Stimulated activated CD8-positive, alpha-beta memory T cell treated with anti-CD3 and anti-CD28 coated beads, Interleukin-2, amount 100 ng/mL, for 48 hours (primary cell): ENCODE data around the gene MLF1.

ENCODE experiments used
- DNase-seq, 2 donors: peaks; one replicate each; pipeline ENCODE4 v3.0.0-alpha.2; 2020; ENCODE audit warnings: low read depth in 2 of 2

MLF1 gene

DNA sequence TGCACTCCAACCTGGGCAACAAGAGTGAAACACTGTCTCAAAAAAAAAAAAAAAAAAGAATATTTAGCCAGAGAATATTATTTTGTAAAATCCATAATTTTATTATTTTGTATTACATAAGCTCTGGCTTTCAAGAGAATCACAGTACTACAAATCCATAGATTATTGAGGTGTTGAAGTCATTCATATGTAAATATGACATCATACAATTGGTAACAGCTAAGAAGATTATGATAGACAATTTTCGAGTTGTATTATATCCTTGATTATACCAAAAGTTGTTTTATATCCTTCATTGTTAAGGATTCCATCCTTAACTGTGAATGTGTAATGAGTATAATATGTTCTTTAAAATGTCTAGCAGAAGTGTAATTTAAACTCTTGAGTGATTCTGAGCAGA, 3.7 kb downstream of the MLF1 start:
- no peak for DNase-seq

DNA sequence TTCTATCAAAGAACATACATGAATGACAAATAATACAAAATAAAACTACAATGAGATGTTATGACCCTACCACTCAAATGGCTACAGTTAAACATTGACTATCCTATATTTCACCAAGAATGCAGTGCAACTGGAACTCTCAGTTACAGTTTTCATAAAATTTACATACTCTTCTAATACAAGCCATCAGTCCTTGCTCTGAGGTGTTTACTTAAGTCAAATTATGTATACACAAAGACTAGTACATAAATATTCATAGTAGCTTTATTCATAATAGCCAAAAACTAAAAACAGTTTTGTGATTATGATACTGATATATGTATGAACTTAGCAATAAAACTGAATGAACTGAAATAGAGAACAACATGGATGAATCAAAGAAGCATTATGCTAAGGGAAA, 19.2 kb downstream of the MLF1 start:
- DNase-seq = no peak

DNA sequence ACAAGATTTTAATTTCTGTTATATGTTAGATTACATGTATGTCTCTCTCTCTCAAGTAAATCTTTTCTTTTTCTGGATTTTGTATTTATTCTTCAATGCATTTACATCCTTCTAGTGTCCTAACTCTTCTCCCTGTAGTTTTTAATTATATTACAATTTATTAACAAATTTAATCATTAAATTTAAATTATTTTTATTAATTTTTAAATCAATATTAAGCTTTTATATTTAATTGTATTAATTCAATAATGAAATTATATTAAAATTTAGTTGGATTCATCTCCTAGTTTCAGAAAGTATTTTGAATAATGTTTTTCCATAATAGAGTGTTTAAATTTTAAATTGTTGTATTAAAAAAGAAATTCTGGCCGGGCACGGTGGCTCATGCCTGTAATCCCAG, 29.8 kb downstream of the MLF1 start:
- no peak for DNase-seq

DNA sequence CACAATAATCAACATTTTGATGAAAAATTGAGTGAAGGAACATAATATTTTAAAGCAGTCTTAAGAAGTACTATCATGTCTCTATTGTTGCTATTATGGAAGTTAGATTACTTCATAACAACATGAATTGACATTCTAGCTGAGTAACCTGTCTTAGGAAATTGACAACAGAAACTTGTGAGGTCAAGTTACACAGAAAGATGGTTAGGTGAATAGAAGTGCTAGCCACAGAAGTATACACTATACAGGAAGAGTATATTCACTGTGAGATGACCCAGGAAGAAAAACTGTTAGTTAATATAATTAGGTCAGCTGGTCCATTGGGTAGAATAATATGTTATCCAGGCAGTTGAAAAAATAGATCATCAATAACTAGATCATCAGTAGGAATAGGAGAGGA, 31.2 kb downstream of the MLF1 start:
- DNase-seq = no peak

DNA sequence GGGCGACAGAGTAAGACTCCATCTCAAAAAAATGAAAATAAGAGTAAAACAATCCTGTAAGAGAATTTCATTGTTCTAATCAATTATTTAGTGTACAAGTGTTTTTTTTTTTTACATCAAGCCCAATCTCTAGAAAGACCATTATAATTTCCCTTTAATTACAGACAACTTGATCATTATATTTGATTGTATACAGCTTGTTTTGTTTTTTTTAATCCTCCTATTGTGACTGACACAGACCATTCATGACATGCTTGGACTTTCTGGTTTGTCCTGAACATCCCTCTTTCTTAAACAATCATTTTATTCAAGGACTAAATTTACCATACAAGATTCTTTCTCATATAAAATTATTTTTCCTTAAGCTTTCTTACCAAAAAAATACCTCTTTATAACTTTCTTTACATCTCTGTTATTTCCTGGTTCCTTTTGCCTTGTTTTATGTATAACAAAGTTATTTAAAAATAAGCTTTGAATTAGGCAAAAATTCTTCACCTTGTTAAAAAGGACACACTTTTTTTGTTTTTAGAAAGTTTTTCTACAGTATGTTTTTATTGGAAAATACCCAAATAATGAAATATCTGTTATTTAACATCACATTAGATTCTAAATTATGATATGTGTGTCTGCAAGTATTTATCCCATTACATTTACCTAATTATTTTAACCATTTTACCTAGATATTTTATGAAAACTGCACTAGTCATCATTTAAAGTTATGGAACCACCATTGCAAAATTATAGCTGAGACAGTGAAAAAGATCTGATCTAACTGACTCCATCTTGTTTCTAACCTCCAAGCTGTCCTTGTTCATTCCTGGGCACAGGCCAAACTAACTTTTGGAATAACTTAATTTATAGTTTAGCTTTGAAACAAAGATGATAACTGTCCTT, 47.2 kb downstream of the MLF1 start:
- no peak for DNase-seq

DNA sequence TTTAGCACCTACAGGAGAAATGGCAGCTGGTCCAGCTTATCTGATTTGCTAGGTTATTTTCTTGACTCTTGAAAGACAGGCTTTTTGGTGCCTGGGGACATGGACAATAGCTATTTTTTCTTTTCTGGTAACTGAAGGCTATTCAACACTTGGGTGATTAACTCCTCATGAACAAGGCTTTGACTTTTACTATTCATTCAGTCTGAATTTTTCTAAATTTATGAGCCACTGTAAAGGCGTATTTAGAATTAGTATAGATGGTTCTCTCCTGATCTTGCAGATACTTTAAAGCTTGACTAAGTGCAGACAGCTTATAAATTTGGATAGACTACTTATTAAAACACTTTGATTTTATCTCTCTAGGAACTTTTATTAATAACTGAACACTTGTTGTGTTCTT, 54.9 kb downstream of the MLF1 start:
- no peak for DNase-seq

DNA sequence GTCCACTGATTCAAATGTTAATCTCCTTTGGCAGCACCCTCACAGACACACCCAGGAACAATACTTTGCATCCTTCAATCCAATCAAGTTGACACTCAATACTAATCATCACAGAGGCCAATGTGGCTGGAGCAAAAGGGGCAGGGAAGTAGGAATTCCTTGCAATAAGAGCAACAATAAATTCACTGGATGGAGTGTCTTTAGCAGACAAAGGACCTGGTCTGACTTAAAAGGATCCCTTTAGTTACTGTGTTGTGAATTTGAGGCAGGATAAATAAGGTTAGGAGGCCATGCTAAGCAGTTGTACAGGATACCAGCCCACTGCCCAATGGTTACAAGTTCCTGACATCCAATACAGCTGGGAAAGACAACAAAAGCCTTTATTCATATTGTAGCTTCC, 61.0 kb downstream of the MLF1 start:
- no peak for DNase-seq

DNA sequence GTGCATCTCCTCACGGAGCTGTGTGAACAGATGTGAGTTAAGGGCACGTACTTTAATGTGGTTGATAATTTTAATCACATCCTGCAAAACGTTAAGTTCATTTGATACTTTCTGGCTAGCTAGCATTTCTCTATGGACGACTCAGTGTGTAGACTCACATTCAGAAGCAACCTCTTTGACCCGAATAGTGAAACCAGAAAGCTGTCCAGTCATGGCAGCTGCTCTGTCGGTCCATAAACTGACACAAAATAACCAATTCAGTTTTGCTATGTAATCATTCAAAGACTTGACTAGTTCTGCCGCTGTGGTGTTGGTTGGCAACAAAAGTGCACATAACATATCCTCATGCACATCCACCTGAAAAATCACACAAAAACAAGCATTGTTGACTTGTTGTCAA, 69.7 kb downstream of the MLF1 start:
- DNase-seq = no peak

DNA sequence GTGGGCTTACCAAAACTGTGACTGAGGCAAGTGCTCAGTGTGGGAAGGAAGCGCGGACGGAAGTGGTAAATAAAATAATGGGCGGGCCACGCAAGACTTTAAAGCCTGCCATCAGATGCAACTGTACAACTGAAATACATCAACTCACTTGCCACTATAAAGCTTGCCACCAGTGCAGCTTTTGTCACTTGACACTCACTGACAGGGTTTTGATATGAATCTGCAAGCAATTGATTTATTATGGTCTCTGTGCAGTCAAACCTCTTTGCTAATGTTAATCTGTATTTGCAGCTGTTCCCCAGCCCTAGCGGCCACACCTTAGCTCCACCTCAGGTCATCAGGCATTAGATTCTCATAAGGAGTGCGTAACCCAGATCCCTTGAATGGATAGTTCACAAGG, 71.0 kb downstream of the MLF1 start:
- no peak for DNase-seq

DNA sequence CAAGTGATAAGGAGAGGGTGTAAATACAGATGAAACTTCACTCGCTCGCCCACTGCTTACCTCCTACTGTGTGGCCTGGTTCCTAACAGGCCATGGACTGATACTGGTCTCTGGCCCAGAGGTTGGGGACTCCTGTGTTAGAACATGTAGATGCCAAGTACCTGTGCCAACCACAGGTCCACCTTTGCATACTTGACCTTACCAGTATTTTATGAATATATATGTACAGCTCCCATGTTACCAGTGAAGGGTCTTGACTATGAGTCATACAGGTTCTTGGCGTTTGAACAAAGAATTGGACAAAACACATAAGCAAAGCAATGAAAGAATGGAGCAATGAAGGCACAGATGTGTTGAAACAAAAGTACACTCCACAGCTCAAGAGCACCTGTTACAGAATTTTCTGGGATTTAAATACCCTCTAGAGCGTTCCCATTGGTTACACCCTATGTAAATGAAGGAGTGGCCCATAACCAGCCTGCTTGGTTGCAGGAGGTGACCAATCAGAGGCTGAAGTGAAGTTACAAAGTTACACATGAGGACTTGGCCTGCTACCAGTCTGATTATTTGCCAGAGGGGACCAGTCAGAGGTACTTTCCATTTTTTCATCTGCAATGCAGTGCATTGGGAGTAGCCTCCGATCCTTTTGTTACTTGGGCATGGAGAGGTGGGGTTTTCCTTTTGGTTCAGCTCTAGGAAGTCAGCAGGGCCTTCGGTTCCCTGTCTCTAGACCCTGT, 71.6 kb downstream of the MLF1 start:
- no peak for DNase-seq

DNA sequence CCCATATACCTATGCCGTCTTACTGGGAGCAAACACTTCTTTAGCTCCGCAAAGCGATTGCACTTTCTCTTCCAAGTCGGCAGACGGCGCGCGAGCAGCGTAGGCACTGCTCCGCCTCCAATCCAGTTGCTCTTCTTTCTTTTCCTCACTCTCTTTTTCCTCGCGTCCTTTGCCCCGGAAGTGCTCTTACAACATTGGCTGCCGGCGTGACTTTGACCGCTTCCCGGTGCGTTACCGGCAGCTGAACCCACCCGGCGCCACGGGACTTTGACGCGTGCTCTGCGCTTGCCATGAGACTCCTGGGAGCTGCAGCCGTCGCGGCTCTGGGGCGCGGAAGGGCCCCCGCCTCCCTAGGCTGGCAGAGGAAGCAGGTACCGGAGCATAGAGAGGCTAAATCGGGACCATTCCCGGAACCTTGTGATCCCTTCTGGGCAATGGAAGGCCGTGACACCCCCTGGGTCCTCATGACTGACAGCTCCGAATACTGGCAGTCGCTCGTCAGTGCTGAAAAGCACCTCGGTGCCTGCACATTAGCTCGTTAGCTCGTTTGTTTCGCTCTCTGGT, 73.4 kb downstream of the MLF1 start, which contains the start of gene GFM1:
Gene GFM1, plus strand, starts transcription at position 183 of the 564 bp plus-strand sequence. Its CDS starts 108 bp downstream, at position 291.
- peak; percentile 74 to 75 for DNase-seq

DNA sequence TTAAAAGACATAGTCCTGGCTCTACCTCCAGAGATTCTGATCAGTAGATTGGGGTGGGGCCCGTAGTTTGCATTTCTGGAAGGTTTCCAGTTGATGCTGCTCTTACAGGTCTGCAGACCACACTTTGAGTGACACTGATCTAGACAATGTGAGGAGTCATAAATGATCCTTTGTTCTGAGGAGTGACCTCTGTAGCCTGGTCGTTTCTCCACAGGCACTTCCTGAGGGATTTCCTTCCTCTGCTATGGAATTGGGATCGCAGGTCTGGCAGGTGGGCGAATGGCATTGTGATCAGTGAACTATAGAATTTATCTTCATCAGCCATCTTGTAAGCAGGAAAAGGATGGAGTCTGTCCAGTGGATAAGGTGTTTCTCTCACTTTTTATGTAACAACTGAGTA, 78.8 kb downstream of the MLF1 start:
- DNase-seq = no peak

DNA sequence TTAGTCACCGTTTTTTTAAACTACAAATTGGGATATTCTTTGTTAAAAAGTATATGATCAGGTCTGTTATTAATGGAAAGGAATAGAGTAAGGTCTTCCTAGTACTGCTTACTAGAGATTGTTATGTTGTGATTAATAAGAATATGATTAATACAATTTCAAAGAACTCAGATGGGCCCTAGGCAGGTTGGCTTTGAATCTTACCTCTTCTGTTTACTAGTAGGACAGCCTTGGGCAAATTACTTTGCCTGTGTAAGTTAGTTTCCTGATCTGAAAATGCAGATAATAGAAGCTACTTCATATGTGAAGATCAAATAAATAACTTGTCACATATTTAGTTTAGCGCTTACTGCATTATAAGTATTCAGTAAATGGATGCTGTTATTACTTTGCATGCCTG, 80.2 kb downstream of the MLF1 start:
- DNase-seq = no peak

DNA sequence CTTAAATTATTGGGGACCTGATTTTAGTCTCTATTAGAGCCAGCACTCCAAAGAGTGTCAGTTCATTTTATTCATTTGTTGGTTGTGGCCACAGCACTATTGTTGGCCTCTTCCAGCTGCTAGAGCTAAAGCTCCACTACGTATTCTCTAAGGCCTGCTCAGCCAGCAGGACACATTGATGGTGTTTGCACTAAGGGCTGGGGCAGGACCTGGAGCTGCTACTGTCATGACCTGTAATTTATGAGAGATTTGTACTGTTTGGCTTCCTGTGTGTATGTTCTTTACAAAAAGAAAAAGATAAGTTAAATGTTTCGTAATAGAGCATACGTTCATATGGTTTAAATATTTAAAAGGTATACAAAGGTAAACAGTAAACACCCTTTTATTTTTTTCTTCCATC, 81.5 kb downstream of the MLF1 start:
- no peak for DNase-seq
